ENCODE results near the gene TCF12. TPM values are rescaled to one million over a fixed set of nuclear protein-coding genes. Genes with fewer than 3 reads are reported as not detected.

TCF12 gene
- total RNA-seq, 4 donors from 2014 or later: 93.9 to 165 (median 111) TPM

- TF ChIP-seq CTCF (IDR thresholded peaks at IDR 0.05): no peak
- ATAC-seq (ENCODE audit: low FRiP score) (no peak), DNase-seq (ENCODE audit: low spot score) (no peak)
Measured at GRCh38 chr15:57259568-57260040, 341.2 kb downstream of the TCF12 start.

GRCh38 chr15:57263520-57263919, 345.1 kb downstream of the TCF12 start:
- DNase-seq (ENCODE audit: low spot score) (no peak), ATAC-seq (ENCODE audit: low FRiP score) (no peak)
- no peak for TF ChIP-seq CTCF (IDR thresholded peaks at IDR 0.05)

- ATAC-seq (ENCODE audit: low FRiP score): no peak
- no peak for TF ChIP-seq CTCF (IDR thresholded peaks at IDR 0.05)
- DNase-seq (ENCODE audit: low spot score): no peak
Measured at GRCh38 chr15:57272771-57273357, 354.4 kb downstream of the TCF12 start.

- no peak for TF ChIP-seq CTCF (IDR thresholded peaks at IDR 0.05)
- no peak for ATAC-seq (ENCODE audit: low FRiP score)
- DNase-seq (ENCODE audit: low spot score): no peak
Measured at GRCh38 chr15:57273402-57273801, 355.0 kb downstream of the TCF12 start.

GRCh38 chr15:57278439-57278838, 360.0 kb downstream of the TCF12 start:
- DNase-seq (ENCODE audit: low spot score) (no peak), ATAC-seq (ENCODE audit: low FRiP score) (no peak)
- TF ChIP-seq CTCF (IDR thresholded peaks at IDR 0.05): no peak

- DNase-seq (ENCODE audit: low spot score) (no peak), ATAC-seq (ENCODE audit: low FRiP score) (no peak)
- no peak for TF ChIP-seq CTCF (IDR thresholded peaks at IDR 0.05)
Measured at GRCh38 chr15:57280464-57280863, 362.0 kb downstream of the TCF12 start.

GRCh38 chr15:57281321-57281720, 362.9 kb downstream of the TCF12 start:
- TF ChIP-seq CTCF (IDR thresholded peaks at IDR 0.05): no peak

More at GRCh38 chr15:57281321-57281720, 362.9 kb downstream of the TCF12 start:
- DNase-seq (ENCODE audit: low spot score) (no peak), ATAC-seq (ENCODE audit: low FRiP score) (no peak)
